Fibroblast of skin of scalp (primary cell): ENCODE data around the gene PLD1.
A peak's percentile ranks its signal among the peaks of the same experiment; 100 is the strongest.

Source experiments
- DNase-seq: peaks from one replicate; pipeline ENCODE4 v3.0.0-alpha.2; 2013

The PLD1 gene

GRCh38 chr3:171744158-171744741, 66.0 kb downstream of the PLD1 start:
- no peak for DNase-seq

- no peak for DNase-seq
Measured at GRCh38 chr3:171743327-171744157, 66.7 kb downstream of the PLD1 start.

GRCh38 chr3:171741377-171741776, 68.9 kb downstream of the PLD1 start:
- no peak for DNase-seq

GRCh38 chr3:171736556-171736955, 73.7 kb downstream of the PLD1 start:
- no peak for DNase-seq

- DNase-seq, result no peak
Measured at GRCh38 chr3:171733561-171733960, 76.7 kb downstream of the PLD1 start.

GRCh38 chr3:171732756-171733155, 77.5 kb downstream of the PLD1 start:
- DNase-seq, result no peak

- DNase-seq, result no peak
Measured at GRCh38 chr3:171731691-171732090, 78.6 kb downstream of the PLD1 start.

- DNase-seq, result no peak
Measured at GRCh38 chr3:171729452-171730334, 80.6 kb downstream of the PLD1 start.

GRCh38 chr3:171727288-171727687, 83.0 kb downstream of the PLD1 start:
- DNase-seq, result no peak

GRCh38 chr3:171718493-171719185, 91.6 kb downstream of the PLD1 start:
- DNase-seq, result no peak

GRCh38 chr3:171715155-171715554, 95.1 kb downstream of the PLD1 start:
- DNase-seq, result no peak

- DNase-seq, result peak; percentile 39
Measured at GRCh38 chr3:171712171-171712938, 97.9 kb downstream of the PLD1 start.

GRCh38 chr3:171711461-171712170, 98.7 kb downstream of the PLD1 start:
- peak; percentile 36 for DNase-seq

GRCh38 chr3:171710359-171710758, 99.9 kb downstream of the PLD1 start:
- no peak for DNase-seq

GRCh38 chr3:171704814-171705213, 105.5 kb downstream of the PLD1 start:
- DNase-seq, result no peak

GRCh38 chr3:171704002-171704401, 106.3 kb downstream of the PLD1 start:
- peak; percentile 66 for DNase-seq

GRCh38 chr3:171703144-171703543, 107.1 kb downstream of the PLD1 start:
- no peak for DNase-seq

- DNase-seq, result no peak
Measured at GRCh38 chr3:171700653-171701052, 109.6 kb downstream of the PLD1 start.

GRCh38 chr3:171700157-171700556, 110.1 kb downstream of the PLD1 start:
- no peak for DNase-seq

GRCh38 chr3:171699601-171700000, 110.7 kb downstream of the PLD1 start:
- DNase-seq, result no peak

- DNase-seq, result no peak
Measured at GRCh38 chr3:171696805-171697204, 113.5 kb downstream of the PLD1 start.
